Measurements from ENCODE around the gene TALDO1.

- TF ChIP-seq, protein P1, sequence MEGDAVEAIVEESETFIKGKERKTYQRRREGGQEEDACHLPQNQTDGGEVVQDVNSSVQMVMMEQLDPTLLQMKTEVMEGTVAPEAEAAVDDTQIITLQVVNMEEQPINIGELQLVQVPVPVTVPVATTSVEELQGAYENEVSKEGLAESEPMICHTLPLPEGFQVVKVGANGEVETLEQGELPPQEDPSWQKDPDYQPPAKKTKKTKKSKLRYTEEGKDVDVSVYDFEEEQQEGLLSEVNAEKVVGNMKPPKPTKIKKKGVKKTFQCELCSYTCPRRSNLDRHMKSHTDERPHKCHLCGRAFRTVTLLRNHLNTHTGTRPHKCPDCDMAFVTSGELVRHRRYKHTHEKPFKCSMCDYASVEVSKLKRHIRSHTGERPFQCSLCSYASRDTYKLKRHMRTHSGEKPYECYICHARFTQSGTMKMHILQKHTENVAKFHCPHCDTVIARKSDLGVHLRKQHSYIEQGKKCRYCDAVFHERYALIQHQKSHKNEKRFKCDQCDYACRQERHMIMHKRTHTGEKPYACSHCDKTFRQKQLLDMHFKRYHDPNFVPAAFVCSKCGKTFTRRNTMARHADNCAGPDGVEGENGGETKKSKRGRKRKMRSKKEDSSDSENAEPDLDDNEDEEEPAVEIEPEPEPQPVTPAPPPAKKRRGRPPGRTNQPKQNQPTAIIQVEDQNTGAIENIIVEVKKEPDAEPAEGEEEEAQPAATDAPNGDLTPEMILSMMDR (IDR thresholded peaks at IDR 0.05 in 8 of 11, conservative IDR thresholded peaks at IDR 0.05 in 3 of 11), result peak in 1 of 11 experiments; percentile 21
- no peak for TF ChIP-seq POLR2AphosphoS5 (IDR thresholded peaks at IDR 0.05)
Measured at GRCh38 chr11:788009-788640, 40.9 kb downstream of the TALDO1 start.

Data from spleen (tissue), 7 donors.